HG02588 (cell line): ENCODE measurements around the gene SLC1A2.

Source experiments
- ATAC-seq: cut with Tn5 transposase; IDR thresholded peaks from one replicate; pipeline ENCODE4 v1.9.1; 2021; ENCODE audit warnings: mild to moderate bottlenecking, moderate library complexity; ENCODE audit not compliant: unreplicated experiment

The SLC1A2 gene

DNA sequence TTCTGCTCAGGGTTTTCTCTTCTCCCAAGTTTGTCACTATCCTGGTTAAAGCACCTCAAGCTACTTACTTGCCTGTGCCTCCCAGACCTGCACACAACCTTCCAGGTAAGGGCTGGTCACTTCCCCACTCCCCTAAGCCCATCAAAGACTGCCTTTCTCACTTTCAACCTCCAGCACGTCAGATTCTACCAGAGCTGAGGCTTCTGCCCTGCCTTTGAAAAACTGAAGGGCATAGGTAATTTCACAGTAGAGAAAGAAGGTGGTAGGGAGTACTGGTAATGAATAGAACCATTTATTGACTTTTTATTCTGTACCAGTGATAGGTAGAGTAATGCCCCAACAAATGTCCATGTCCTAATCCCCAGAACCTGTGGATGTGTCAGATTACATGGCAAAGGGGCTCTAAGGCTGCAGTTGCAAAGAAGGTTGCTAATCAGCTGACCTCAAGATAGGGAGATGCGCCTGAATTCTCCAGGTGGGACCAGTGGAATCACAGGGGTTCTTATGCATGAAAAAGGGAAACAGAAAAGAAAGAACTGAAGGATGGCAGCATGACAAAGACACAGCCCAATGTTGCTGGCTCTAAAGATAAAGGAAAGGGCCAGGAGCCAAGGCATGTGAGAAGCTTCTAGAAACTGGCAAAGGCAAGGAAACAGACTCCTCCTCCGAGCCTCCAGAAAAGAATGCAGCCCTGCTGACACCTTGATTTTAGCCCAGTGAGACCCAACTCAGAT lies 89.0 kb downstream of the SLC1A2 start:
- ATAC-seq: no peak

DNA sequence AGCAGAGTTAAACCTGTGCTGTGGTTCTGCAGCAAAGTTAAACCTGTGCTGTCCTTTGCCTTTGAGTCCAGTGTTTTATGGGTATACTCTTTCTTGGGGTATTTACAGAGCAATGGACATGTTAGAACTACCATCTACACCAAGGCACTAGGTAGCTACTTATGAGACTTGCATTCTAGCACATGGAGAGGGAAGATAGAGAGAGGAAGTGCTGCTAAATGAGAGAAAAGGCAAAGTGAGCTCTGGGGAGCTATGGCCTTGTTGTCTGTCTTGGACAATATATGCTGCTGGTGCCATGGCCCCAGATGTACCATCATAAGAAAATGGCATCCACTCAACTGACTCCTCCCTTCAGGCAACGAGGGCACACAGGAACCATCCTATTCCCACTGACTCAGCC lies 91.5 kb downstream of the SLC1A2 start:
- no peak for ATAC-seq

DNA sequence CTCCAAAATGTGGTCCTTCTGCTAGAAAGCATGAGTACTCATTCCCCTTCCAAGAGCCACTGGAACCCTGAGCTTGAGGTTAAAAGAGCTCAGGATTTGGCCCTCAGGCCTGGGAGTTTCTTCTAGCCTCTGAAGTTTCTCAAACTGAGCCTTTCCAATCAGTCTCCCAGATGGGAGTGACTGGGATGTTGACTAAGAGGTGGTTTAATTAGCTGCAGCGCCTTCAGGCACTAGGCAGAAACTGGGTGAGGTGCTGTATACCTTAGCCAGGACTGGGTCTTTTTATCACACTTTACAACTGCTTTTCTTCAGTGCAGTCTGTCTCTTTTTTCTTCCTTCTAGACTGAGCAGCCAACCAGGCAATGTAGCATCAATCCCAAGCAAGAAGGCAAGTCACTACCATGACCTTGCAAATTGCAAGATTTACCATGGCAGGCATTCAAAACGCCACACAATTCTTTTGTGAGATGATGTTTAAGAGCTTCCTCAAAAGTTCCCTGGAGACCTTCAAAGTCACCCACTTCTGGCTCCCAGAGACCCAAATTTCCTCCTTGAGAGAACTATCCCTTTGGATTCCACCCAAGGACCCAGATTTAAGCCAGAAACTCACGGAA lies 93.0 kb downstream of the SLC1A2 start:
- ATAC-seq: no peak

DNA sequence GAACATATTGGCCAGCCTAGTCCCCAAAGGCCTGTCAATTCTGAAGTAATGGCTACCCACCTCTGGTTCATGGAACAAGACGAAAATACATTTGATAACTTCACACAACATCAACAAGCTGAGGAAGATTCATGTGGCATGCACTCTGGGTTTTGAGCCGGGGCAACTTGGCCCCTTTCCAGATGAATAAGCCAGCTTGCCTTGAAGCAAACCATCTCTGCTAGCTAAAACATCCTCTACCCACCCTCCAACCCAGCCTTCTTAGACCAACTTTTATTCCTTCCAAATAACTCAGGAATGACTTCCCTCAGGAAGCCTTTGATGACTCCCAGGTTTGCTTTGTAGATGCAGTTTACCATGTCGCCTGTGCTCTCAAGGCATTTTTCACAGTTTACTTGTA lies 94.4 kb downstream of the SLC1A2 start:
- ATAC-seq: no peak

DNA sequence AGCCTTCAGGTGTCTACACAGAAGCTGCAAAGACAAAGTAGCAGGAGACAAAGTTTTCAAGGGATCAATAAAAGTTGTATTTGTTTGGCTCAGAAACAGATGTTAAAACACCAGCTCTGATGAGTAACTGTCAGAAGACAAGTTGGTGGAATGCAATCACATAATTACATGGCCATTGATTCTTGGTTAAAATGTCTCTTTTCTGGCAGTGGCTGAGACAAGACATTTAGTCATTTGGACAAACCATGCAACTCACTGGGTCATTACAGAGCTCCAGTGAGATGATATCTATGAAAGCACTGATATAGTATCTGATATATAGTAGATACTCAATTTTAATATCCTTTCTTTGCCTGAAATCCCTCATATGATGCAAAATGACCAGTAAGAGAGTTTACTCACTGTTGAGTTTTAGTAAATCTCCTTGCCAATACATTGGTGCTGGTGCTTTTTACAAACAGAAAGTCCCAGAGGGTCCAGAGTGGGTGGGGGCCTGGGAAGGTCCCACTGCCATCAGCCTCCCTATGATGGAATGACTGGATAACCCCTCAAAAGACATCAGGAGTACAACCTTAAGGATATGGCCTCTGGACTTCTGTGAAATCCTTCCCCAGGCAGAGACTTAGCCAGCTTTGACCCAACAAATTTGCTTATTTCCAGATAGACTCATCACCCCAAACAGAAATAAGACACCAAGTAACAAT lies 95.0 kb downstream of the SLC1A2 start:
- no peak for ATAC-seq

DNA sequence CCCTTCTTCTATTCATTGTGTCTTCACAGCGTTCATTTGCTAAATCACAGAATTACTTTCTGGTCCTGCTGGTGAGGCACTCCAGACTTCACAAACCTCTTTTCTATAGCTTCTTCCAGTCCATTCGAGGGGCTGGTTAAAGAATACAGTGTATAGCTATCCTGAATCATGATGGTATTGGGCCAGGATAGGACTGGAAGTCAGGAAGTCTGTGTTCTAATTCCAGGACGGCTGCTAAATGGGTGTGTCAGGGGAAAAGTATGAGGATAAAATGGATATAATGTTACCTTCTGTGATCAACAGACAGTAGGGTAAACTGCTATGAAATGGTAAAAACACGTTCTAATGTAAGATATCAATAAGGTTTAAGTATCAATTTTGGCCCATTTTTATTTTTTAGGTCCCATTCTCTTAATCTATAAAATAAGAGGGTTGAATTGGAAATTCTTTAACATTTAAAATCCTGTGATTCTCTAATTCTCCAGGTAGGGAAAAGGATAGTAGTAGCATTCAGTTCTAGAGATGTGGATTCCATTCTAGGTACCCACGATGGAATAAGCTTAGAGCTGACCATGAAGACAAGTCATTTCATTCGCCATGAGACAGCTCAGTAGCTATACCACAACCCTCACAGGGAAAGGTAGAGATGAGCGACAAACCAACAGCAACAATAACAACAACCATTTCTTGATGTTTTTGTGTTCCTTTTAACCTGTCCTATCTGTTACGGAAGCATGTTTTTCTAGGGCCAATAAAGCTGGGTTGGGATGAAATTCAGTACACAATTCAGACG lies 96.1 kb downstream of the SLC1A2 start:
- ATAC-seq: no peak

DNA sequence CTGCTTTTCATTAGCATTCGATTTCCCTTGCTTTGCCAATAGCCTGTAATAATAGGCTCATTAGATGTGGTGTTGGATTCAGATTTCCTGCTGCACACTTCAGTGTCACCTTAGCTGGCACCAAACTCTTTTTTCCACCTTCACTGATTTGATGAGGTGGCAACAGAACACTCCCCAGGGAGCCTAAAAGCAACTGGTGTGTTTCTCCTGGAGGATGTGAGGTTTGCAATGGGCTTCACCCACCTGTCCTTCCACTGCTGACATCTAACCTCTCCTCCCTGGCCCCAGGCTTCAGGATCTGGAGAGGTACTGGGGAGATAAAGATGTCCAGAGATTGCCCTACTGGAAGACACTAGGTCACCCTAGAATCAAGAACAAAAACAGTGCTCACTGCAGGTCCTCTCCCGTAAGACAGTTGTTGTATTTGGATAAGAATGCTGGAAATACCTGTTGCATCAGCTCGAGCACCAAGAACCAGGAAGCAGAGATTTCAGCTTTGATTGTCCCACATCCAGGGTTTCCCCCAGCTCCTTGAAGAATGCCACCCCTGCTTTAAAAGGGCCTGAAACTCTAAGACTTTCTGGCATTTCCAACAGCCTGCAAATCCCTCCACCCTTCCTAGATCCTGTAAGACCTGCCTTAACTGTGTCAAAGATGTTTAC lies 96.9 kb downstream of the SLC1A2 start:
- no peak for ATAC-seq

DNA sequence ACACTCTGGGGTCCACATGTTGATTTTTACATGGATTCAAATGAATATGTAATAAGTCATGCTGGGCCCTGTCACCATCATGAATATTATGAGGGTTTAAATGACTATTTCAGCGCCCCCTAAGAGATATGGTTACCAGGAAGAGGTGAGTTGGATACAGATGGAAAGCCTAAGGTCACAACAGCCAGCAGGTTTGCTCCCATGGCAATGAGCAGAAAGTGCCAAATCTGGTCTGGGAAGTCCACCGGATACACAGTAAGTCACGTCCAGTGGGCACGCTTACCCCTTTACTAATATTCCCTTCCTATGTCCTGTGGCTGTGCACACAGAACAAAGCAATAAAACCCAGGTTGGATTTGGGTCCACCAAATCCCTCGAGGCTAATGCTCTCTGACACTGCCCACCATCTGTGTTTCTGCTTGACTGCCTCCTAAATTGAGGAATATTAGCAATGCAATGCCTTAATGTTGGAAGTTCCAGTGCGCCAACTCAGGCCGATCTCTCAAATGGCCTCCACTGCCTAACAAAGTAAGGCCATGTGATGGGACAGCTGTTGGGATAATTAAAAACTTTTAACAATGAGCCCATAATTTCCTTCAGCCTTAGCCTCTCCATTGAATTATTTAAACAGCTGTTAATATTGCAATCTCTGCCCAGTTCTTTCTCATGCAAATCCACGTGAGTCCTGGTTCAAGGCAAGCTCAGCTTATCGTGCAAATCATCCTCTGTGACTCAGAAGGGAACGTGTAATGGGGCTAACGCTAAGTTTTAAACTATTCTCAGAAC lies 97.6 kb downstream of the SLC1A2 start:
- ATAC-seq: no peak

DNA sequence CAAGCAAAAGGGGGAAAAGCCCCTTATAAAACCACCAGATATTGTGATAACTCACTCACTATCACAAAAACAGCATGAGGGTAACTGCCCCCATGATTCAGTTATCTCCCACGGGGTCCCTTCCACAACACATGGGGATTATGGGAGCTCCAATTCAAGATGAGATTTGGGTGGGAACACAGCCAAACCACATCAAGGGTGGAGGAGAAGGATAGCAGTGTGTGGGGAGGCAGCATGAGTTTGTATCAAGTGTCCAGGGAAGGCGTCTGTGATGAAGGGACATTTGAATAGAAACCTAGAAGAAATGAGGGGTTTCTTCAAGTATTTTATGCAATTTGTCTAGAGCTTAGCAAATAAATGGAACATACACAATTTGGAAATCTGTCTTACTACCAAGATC lies 98.2 kb downstream of the SLC1A2 start:
- ATAC-seq: no peak

DNA sequence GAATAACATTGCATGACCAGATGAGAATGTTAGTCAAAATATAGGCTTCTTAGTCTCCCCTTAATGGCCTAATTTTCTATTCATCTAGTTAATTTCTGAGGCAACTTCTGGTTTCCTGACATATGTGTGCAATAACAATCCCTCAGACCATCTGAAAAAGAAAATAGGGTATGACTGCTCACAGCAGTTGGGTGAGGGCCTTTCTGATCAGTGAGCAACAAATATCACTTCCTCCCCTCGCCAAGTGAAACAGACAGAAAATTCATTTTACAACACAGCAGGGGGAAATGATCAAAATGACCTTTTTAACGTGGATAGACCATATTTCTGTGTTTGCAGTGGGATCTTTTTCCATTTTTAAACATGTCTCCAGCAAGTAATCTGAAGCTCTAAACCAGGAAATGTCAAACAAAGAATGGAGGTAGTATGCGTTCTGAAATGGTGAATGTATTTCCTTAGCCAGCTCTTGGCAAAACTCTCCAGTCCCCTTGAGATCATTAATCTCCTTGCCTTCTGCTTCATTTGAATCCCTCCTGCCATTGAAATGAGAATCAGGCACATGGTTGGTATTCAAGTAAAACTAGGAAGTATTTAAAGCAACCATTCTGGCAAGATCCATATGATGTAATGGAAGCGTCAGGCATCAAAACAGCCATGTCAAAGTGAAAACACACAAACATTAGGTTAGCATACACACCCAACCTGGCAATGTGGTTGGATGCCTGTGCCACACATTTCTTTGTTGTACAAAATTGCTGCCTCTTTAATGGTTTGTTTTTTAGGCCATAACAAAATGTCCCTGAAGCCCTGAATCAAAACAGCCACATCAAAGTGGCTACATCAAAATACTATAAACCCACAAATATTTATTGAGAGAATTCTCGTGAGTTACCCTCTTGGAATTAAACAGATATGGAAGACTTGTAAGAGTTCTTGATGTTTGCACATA lies 100.1 kb downstream of the SLC1A2 start:
- ATAC-seq: no peak

DNA sequence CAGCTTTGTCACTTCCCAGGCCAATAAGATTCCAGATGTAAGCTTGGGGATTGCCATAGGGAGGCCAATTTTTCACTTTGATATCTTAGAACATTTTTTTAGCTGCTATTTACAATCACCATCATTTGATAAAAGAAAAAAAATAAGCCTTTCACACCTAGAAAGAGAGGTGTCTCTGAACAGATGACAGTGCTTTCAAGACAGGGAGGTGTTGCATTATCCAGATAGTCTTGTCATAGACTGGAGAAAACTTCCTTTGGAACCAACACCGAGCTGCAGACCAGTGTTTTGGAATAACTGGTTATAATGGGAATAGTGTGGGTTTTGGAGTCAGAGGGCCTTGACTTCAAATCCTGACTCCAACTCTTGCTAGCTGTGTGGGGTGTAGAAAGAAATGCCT lies 101.0 kb downstream of the SLC1A2 start:
- ATAC-seq: no peak

DNA sequence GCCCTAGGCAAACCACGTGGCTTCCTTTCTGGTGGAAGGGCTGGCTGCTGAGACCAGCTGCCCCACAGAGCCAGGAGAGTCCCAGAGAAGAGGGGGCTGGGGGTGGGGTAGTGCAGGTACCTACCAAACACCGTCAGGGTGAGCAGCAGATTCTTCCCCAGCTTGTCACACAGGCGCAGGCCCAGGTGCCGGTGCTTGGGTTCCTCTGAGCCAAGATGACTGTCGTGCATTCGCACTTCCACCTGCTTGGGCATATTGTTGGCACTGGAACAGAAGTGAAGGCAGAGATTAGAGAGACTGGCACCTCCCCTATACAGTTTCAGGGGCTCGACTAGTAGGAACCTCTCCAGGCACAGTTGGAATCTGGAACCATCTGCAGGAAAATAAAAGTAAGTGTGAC lies 102.1 kb downstream of the SLC1A2 start:
- no peak for ATAC-seq

DNA sequence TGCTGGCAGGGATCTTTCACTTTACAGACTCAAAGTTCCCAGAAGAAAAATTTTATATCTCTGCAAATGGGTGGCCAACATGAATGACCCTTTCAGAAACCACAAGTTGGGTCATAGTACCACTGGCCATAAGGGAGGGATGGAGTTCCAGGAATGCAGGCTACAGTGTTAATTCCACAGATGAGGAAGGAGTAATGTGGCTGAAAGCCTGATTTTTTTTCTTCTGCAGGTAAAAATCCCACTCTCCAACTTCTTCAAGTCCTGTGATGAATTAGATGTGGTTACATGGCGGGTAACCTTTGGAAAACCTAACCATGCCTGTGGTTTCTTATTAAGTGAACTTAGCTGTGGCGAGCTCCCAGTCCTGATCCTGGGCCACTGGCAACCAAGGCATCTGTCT lies 103.2 kb downstream of the SLC1A2 start:
- no peak for ATAC-seq

DNA sequence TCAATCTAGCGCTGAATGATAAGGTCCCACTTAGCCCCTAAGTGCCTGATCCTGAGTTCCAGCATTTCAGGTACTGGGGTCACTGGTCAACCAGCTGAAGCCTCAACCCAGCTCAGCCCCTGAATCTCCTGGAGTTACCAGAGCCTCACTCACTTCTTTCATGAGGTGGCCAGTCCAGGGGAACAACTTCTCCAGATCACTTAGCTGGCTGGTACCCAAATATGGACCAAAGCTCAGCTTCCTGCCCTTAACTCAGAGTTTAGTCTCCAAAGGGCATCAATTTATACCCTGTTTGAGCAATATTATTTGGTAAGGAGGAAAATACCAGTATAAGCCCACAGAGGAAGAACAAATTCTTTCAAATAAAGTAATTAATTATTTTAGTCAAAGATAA lies 105.6 kb downstream of the SLC1A2 start:
- ATAC-seq: no peak

DNA sequence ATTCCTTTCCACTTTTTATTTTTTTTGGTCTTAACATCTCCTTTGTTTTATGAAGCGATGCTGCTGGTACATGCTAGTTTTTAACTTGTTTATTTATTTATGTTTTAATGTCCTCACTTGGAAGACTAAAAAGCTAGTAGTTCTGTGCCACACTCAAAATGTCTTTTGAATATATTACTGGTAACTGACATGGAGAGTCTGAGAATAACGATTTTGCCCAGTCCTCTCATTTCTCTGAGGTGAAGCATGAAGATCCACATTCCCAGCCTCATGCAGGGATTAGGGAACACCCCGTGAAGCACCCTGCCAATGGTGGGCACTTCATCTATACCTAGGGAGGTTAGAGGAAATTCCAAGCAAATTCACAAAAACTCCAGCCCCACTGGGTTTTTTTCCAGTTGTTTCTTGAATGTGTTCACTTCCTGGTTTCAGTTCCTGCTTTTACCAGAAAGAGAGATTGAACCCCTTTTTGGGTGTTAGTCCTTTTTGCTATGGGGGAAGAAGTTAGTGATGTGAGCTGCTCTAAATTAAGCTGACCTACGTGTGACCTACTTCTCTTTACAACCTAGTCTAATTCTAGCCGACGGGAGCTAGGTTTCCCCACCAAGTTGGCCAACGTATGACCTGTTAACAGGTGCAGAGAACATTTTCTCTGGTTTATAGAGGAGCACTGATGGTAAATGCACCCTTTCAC lies 106.1 kb downstream of the SLC1A2 start:
- peak; percentile 81 for ATAC-seq

DNA sequence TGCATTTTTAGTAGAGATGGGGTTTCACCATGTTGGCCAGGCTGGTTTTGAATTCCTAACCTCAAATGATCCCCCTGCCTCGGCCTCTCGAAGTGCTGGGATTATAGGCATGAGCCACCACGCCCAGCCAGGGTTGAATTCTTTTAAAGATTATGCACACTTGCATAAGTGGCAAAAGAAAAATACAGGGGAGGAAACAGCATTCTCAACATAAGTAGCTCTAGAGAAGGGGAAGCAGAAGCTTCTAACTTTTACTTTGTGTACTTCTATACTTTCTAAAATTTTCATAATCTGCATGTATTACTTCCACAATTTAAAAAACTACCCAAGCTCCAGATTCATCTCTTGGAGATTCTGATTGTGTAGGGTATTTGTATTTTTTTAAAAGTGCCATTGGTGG lies 108.0 kb downstream of the SLC1A2 start:
- no peak for ATAC-seq

DNA sequence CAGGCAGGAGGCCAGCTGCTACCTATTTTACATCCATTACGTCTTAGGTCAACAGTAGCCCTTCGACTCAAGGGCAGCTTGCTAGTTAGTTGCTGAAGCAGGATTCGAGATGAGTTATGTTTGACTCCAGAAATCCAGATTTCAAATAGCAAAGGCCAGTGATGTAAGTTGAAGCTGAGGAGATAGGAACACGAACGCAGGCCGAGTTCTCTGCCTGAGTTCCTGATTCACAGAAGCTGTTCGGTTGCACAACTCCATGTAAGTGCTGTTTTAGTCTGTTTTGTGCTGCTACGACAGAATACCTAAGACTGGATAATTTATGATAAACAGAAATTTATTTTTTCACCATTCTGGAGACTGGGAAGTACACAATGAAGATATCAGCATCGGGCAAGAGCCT lies 111.2 kb downstream of the SLC1A2 start:
- ATAC-seq: no peak

DNA sequence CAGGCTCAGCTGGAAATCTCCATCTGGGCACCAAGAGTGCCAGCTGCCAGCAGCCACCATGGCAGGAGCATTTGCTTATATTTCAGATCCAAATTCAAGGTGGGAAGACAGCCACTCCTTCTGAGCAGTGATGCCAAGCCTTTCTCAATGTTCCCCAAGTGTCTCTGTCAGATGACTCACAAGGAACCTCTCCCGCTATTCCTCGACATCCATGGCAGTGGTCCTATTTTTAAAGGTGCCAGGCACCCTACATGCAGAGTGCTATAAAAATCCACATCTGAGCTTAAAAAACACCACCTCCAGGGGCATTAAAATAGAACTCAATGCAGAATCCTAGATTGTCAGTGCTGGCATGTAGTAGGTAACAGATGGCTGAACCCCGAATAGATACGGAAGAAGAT lies 112.1 kb downstream of the SLC1A2 start:
- no peak for ATAC-seq
